COLO668 (cell line): ENCODE results near the gene UCP3.
"Not testable (repeated sequence)": the region's sequence is repeated elsewhere in the genome, so short reads cannot be mapped to it uniquely, and the experiment has no call there.

Experiments
- DNase-seq: peaks from one replicate; lab custom pipeline; 2025; ENCODE audit not compliant: unreplicated experiment; lab: John Stamatoyannopoulos, UW

UCP3 gene

DNA sequence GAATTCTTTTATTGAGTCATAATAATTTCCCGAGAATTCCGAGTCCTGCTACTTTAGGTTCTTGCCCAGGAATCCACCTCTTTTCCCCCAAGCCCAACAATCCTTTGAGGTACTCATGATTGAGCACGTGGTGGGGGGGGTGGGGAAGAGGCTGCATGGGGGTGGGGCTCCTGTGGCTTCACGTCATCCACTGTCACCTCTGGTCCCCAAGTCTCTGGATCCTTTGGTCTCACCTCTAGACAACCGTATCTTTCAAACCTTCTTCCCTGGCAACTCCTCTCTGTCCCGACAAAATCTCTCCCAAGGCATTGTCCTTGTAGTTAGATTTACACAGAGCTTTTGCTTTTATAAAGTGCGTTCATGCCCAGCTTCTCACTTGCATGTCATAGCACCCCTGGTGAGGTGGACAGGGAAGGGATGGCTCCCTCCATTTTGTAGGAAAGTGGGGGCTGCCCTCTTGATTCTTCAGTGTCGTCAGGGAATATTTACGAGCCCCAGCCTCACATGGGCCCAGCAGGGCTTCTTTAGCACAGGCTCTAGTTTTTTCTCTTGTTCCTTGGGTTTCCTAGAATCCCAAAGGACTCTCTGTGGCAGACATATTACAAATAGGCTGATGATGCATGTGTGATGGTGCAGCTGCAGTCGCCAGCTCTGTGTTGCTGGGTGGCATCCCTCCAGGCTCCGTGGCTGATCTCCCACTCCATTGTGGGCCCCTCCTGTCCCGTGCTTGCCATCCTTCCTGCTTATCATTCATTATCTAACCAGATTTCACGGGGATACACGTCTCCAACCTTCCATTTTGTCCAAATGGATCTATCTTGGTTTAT is 8.4 kb downstream of the UCP3 start:
- no peak for DNase-seq

DNA sequence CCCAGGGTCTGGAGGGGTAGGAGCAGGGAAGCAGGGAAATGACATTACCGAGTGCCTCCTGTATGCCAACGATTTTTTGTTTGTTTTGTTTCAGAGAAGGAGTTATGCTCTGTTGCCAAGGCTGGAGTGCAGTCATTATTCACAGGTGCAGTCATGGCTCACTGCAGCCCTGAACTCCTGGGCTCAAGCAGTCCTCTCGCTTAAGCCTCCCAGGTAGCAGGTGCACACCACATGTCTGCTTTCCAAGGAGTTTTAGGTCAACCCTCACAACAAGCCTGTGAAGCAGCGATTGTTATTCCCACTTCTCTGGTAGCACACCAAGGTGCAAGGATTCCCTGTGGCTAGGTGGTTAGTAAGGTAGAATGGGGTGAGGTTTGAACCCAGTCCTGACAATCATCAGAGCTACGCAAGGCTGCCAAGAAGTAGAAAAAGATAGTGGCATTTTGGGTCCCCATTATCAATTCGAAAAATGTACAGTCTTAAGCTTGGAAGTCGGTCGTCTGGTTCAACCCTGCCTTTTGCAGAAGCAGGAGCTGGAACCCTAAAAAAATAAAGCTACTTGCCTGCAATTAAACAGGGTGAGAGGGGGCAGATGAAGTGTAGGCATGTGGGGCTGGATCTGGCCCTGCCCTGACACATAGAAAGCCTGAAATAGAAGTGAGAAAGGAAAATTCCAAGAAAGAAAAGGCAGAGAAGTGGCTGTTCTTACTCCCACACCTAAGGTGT is 9.1 kb downstream of the UCP3 start:
- peak; percentile 74 for DNase-seq

DNA sequence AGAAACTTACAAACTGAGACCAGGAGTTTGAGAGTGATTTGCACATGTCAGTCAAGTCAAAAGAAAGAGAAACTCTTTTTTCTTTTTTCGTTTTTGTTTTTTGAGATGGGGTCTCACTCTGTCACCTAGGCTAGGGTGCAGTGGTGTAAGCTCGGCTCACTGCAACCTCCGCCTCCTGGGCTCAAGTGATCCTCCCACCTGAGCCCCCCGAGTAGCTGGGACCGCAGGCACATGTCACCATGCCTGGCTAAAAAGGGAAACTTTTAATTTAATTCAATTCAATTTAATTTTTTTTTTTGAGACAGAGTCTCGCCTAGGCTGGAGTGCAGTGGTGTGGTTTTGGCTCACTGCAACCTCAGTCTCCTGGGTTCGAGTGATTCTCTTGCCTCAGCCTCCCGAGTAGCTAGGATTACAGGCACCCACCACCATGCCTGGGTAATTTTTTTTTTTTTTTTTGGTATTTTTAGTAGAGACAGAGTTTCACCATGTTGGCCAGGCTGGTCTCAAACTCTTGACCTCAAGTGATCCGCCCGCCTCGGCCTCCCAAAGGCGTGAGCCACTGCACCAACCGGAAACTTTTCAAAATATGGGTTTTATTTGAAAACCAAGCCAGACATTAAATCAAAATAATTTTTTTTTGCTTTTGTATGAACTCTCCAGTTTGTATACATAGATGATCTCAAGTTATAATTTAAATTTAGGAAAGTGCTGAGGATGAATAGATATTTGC is 9.9 kb downstream of the UCP3 start:
- no peak for DNase-seq

DNA sequence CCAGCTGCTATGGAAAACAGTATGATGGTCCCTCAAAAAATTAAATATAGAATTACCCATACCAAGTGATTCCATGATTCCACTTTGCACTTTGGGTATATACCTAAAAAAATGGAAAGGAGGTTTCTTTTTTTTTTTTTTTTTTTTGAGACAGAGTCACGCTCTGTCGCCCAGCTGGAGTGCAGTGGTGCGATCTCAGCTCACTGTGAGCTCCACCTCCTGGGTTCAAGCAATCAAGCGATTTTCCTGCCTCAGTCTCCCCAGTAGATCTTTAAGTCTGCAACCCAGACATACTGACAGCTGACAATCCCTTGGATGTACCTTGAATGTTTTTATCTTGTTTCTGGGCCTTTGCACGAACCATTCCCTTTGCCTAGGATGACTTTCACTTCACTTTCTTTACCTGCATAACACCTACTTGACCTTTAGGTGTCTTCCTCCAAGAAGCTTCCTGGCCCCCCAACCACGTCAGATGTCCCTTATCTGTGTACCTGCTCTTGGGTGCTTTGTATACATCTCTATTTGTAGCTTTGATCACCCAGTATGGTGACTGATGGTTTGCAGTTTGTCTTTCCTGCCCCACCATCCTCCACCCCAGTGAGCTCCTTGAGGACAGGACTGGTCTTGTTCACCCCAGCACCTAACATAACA is 11.6 kb downstream of the UCP3 start:
- no peak for DNase-seq

DNA sequence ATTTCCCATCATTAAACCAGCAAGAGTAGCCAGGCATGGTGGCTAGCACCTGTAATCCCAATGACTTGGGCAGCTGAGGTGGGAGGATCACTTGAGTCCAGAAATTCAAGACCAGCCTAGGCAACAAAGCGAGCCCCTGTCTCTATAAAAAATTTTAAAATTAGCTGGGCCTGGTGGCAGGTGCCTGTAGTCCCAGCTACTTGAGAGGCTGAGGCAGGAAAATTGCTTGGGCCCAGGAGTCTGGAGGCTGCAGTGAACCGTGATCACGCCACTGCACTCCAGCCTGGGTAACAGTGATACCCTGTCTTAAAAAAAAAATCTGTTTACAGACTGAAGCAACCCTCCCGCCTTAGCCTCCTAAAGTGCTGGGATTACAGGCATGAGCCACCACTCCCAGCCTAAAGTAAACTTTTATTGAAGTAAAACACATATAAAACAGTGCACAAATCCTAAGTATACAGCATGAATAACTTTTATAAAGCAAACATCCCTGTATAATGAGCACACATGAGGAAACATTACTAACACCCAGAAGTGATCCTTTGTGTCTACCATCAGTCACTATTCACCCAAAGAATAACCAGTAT is 12.6 kb downstream of the UCP3 start:
- peak; percentile 7 for DNase-seq

DNA sequence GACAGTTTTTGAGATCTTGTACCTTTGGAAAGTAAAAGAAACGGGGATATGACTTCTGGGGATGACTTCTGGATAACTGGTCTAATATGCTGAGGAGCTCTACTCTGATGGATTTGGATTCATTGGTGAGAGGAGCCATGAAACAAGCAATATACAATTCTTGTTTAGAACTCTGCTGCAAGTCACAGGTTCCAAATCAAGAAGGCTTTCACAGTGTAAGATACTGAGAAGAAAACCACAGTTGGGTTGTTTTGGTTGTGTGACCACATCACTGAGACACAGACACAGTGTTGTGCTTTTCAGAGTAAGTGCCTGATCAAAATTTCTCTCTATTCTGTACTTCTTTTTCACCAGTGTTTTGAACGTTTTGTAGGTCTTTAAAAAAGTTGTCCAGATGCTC is 13.2 kb downstream of the UCP3 start:
- no peak for DNase-seq

DNA sequence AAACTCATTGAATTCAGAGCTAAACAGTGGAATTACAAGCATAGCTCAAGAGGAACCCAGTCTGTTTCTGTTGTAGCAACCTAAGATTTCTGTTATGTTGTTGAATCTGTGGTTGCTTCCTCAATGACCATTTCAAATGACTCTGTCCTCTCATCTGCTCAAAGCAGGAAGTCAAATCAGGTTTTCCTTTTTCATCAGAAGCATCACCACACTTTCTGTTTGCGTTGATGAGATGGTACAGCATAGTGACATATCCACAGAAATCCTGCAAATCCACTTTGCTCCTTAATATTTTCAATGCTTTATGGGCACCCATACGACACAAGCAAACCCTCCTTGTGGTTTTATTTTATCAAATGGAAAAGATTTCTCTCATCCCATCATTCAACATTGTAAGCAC is 13.6 kb downstream of the UCP3 start:
- DNase-seq, result no peak

DNA sequence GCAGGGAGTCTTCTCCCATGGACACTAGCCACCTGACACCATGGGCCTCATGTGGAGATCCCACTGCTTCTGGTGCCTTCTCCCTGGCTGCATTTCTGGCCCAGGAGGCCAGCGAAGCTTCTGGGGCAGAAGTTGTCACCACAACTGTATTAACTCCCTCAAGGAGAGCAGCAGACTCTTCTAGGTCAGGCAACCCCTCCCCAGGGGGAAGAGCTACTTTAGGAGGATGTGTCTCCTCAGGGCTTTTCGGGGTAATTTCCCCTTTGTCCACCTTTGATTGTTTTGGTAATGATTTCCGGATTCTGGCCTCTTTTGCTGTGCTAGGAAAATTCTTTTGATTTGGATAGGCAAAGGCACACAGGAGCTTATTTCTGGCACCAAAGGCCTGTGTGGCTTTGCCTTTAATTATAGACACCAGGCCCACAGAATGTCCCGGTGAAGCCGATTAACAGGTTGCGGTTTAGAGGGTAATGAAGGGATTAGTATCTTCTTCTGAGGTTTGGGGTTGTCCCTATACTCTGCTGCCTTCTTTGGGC is 17.3 kb downstream of the UCP3 start:
- no peak for DNase-seq

DNA sequence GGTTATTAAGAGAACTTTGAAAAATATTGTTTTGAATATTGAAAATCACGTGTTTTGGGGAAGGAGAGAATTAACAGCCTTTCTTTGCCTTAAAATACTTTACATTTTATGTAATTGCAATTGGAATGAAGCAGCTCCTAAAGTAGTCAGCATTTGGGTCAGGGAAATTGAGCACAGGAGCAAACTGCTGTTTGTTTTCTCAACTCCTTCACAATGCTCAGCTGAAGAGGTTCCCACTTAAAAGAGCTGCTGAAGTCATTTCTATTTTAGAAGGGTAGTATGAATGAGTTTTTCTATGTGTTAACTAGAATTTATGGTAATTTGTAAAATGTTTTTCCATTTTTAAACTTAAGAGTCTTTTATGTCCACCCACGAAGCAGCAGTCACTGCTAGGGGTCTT is 18.2 kb downstream of the UCP3 start:
- DNase-seq, result no peak

DNA sequence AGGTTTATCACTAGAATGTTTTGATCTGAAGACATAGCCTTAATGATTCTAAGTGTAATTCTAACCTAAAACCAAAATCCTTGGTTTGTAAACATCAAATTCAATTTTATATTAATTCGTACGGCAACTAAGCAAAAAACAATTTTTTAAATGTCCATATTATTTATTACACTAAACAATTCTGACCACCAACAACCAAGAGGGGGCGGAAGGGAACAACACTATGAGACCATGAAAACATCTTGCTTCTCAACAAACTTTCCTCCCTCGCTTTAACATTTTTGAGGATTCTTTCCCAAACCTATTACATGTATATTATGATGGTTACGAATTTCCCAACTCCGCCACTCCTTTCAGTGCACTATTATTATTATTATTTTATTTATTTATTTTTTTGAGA is 19.7 kb downstream of the UCP3 start:
- DNase-seq, result no peak

DNA sequence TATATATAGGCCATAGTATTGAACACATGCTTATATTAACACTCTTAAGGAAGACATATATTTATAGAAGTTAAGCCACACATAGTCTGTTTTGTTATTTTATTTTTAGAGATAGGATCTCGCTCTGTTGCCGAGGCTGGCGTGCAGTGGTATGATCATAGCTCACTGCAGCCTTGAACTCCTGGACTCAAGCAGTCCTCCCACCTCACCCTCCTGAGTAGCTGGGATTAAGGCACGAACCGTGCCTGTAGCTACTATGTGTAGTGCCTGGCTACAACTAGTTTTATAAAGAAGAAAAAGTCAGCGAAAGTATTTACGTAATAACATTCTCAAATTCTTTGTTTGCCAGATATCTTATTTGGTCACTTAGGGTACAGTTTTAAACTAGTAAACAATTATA is 20.7 kb downstream of the UCP3 start:
- no peak for DNase-seq

DNA sequence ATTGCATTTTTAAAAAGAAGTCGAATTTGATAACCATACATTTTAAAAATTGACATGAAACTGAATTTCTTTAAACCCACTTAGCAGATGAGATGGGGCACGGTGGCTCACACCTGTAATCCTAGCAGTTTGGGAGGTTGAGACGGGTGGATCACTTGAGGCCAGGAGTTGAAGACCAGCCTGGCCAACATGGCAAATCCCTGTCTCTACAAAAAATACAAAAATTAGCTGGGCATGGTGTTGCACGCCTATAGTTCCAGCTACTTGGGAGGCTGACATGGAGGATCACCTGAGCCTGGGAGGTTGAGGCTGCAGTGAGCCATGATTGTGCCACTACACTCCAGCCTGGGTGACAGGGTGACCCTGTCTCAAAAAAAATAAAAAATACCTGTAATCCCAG is 23.2 kb downstream of the UCP3 start:
- DNase-seq, result not testable (repeated sequence)

DNA sequence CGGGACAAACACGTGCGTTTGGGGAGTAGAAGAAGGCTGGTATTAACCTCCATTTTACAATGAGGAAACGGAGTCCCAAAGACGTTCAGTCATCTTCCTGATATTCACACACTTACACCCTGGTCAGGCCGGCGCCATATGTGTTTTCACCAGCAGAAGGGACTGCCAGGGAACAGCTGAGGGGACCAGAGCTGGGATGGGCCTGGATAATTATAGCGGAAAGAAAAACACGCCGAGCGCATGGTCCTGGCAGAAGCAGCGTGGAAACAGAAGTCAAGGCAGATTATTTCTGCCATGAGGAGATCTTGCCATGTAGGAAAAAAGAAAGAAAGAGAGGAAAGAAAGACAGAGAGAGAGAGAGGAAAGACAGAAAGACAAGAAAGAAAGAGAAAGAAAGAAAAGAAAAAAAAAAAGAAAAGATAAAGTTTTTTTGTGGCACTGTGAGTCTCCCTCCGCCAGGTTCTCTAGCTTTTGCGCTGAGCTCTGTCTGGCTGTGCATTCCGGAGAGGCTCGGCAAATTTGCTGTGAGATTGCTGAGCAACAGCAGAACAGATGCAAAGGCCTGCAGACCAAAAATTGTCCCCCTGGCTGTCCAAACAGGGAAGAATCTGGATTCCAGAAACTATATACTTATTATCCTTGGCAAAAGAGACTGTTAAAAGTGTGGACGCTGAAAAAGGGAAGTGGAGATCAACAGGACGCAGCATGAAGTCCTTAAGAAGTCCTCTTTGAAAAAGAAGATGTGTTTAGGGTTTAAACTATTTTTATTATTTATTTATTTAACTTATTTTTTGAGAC is 24.9 kb downstream of the UCP3 start:
- DNase-seq, result no peak

DNA sequence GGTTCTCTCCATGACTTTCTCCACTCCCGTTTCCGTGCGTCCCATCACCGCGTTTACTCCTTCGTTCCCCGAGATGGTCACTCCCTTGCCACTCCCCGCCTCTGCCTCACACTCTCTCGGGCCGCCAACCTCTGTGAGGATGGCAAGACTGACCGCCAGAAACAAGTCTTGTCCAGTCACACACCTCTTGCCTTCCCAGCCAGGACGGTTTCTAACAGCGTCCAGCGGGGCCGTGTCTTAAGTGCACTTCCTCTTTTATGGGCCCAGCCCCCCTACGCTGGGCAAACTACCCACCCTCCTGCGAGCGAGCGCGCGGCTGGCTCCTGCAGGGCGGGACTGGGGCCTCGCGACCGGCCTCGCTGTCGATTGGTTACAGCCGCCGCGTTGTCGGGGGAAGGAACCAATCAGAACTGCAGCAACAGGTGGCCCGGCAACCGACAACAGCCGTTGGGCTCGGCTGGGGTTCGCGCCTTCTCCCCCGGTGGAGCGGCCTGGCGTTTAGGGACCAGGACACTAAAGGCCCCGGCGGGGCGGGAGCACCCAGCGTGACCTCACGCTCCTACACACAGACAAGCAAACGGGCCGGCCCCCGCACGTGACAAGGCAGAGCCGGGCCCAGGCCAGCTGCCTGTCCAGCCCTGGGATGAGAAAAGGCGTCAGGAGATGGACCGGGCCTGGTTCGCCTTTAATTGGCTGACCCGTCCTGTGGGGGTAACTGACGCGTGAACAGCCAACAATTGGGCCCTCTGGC is 25.7 kb downstream of the UCP3 start:
- peak; percentile 95 for DNase-seq

DNA sequence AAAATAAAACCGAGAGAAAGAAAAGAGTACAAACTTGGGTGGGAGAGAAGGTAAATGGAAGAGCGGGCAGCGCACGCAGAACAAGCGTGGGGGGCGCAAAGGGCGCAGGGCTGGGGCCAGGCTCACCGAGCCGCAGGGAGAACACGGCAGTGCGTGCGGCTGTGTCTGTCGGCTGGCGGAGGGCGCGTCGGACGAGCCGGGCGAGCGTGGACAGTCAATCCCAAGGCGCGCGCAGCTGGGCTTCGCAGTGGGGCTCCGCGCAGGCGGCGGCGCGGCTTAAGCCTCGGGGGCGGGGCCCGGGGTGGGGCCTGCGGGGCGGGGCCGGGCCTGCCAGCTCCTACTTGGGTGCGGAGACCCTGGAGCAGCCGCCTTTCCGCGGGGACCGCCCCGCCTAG is 26.3 kb downstream of the UCP3 start, which contains the start of gene UCP2:
TSS of gene UCP2 (minus strand) at position 249 of the 395 bp plus-strand sequence. CDS start 4,465 bp downstream, outside the sequence.
- peak; percentile 94 for DNase-seq

DNA sequence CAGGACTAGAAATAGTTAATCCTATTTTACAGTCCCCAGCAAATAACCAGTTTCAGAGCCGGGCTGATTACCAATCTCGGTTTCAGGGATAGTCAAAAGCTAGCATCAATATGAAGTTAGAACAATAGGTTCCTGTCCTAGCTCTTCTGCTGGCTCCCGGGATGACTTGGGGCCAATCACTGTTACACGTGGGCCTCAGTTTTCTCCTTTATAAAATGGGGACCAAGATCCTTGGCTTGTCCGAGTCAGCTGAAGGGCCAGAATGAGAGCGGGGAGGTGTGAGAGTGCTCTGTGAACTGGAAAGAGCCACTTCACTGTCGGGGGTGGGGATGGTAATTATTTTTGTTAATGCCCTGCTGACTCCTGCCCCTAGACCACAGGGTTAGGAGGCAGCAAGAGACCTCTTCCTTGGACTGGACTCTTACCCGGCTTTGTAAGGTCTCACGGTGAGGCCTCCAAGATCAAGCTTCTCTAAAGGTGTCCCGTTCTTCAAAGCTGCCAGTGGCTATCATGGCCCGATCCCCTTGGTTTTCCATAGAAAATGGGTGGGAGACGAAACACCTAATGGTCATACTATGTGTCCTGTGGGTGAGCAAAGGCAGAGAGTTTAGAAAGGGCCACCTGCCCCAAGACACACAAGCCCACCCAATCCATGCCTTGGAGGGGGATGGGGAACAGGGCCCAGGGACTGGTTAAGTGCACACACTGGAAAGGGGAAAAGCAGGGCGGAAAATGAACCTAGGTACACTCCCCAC is 27.7 kb downstream of the UCP3 start:
- no peak for DNase-seq

DNA sequence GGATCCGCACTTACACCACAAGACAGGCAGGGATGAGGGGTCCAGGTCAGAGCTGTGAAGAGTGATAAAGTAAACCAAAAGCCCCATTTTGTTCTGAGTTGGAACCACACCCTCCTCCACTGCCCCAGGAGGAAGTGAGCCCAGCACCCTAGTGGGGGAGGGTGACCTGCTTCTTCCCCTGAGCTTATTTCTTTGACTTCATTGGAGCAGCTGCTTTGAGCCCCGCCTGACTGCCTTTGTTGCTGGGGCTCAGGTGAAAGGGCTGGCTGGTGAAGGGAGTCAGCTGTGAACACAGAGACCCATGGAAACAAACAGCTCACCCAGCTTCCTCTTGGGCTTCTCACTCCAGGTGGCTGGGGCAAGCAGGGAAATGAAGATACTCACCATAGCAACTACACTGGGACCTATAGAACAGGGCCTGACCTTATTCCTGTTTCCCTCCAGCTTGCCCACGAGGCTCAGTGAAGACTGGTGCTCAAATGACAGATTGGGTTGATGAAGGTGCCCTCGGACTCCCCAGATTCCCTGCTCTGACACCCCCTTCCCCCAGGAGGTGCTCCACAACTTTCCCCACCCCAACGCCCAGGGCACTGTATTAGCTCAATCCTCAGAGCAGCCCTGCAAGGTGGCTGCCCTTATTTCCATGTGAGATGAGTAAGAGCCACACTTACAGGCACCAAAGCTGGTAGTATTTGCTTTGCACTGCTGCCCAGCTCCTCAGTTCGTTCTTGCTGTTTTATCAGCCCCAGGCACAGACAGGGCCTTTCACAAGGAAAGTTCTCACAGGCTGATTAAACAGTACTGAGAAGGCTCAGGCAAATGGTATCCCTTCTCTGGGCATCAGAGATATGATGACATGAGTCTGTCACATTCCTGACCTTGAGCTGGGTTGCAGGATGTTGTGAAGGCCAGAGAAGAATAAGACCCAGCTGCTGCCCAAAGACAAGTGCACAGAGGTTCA is 28.6 kb downstream of the UCP3 start:
- DNase-seq, result peak; percentile 84
